Effector memory CD4-positive, alpha-beta T cell (primary cell): Measurements from ENCODE around the gene RSKR.

ENCODE experiments used
- DNase-seq, 3 donors: peaks; one replicate each; pipeline ENCODE4 v3.0.0-alpha.2; 2020
- H3K27ac ChIP-seq: 2 replicates; pipeline ENCODE4 v1.7.0; 2013; ENCODE audit warnings: mild to moderate bottlenecking, low read length, moderate library complexity; ENCODE audit not compliant: insufficient read depth, poor library complexity, severe bottlenecking
- H3K27me3 ChIP-seq: replicated peaks from 2 replicates; pipeline ENCODE4 v1.7.0; 2013; ENCODE audit warnings: mild to moderate bottlenecking, low read length; ENCODE audit not compliant: insufficient read depth, control insufficient read depth, poor library complexity, severe bottlenecking
- H3K36me3 ChIP-seq: 2 replicates; pipeline ENCODE4 v1.7.0; 2013; ENCODE audit warnings: mild to moderate bottlenecking, low read length, moderate library complexity; ENCODE audit not compliant: control insufficient read depth, insufficient read depth
- H3K4me1 ChIP-seq: 2 replicates; pipeline ENCODE4 v1.7.0; 2013; ENCODE audit warnings: low read length, mild to moderate bottlenecking; ENCODE audit not compliant: control insufficient read depth, insufficient read depth, poor library complexity, severe bottlenecking
- H3K4me3 ChIP-seq: 2 replicates; pipeline ENCODE4 v1.7.0; 2013; ENCODE audit warnings: low read length, low read depth, mild to moderate bottlenecking; ENCODE audit not compliant: insufficient read depth, poor library complexity, severe bottlenecking
- H3K9me3 ChIP-seq: 2 replicates; pipeline ENCODE4 v1.7.0; 2013; ENCODE audit warnings: mild to moderate bottlenecking, low read length, moderate library complexity; ENCODE audit not compliant: control insufficient read depth

RSKR gene

DNA sequence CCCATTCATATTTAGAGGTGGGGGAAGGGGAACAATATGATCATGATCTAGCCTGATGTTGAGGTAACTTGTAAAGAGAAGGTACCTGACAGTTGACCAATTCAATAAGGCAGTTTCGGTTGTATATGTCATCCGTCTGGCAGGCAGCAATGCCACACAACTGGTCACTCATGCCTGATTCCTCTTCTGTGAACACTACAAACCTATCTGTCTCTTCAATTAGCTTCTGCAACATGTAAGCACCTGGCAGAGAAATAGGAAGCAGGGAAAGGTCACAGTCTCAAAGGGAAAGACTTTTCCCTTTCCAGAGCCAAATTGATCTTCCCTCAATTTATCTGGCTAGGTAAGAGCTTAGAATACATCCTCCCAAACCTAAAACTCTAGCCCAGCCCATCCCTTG is 10.2 kb upstream of the RSKR start:
- Histone ChIP-seq H3K36me3 (peaks cover 63% of the 10 kb centered on the region), H3K27ac (no peak overlapping the region), H3K4me1 (no peaks in the 10 kb centered on the region), H3K9me3 (no peaks in the 10 kb centered on the region), H3K27me3 (no peaks in the 10 kb centered on the region), H3K4me3 (no peak overlapping the region)
- no peak for DNase-seq

DNA sequence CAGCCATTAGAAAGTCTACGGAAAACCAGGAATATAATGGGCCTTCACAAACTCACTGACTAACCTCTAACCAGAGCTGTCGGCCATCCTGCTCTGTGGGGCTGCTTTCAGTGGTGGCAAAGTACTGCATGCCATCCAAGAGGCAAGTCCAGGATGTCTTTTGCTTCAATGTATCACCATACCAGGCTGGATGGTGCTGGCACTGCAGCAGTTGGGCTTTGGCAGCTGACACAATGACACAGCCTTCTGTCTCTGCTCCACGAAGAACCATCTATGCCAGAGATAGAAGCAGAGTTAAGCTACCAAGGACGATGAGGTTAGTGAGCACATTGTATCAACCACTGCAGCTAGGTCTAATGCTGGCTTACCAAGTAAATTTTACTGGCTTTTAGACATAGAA is 9.7 kb upstream of the RSKR start:
- H3K4me3 ChIP-seq: no peak overlapping the region
- no peaks in the 10 kb centered on the region for H3K4me1 ChIP-seq
- H3K27me3 ChIP-seq: no peaks in the 10 kb centered on the region
- H3K36me3 ChIP-seq: peaks cover 68% of the 10 kb centered on the region
- no peak overlapping the region for H3K27ac ChIP-seq
- H3K9me3 ChIP-seq: no peaks in the 10 kb centered on the region
- DNase-seq: no peak

DNA sequence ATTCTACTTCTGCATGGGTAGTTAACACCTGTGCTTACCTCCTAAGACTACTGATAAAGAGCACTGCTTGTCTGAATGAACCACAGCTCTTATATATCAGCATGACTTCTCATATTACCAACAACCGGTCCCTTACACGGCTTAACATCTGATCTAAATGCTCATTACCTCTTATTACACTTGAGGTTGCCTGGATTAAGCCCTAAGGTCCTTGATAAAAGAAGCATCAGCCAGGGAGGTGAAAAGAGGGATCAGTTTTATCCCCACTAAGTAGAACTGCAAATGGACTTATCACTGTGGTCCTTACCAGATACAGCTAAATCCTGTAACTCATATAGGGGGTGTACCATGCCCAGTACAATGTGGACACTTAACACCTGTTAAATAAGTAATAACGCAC is 8.2 kb upstream of the RSKR start:
- Histone ChIP-seq H3K4me1 (no peaks in the 10 kb centered on the region), H3K27ac (no peak overlapping the region), H3K4me3 (no peak overlapping the region), H3K36me3 (peaks cover 67% of the 10 kb centered on the region), H3K9me3 (no peaks in the 10 kb centered on the region), H3K27me3 (no peaks in the 10 kb centered on the region)
- no peak for DNase-seq

DNA sequence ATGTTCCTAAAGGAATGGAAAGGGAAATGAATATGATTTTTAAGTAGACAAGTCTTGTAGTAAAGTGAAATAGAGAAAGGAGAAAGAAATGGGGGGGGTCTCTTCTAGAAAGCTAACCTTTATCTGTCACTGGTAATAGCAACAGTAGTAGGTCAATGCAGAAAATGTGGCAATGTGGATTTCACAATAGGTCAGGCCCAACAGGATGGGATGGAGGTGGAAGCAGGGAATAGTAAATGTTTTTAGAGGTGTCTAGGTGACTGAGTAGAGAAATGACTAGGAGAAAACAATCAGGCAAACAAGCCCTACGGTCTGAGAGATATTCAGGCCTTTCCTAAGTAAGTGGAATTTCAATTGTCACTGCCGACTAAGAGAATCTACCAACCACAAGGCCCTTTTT is 6.0 kb upstream of the RSKR start:
- H3K36me3 ChIP-seq: peaks cover 84% of the 10 kb centered on the region
- H3K4me3 ChIP-seq: no peak overlapping the region
- no peaks in the 10 kb centered on the region for H3K4me1 ChIP-seq
- no peak for DNase-seq
- no peak overlapping the region for H3K27ac ChIP-seq
- no peaks in the 10 kb centered on the region for H3K27me3 ChIP-seq
- H3K9me3 ChIP-seq: no peaks in the 10 kb centered on the region

DNA sequence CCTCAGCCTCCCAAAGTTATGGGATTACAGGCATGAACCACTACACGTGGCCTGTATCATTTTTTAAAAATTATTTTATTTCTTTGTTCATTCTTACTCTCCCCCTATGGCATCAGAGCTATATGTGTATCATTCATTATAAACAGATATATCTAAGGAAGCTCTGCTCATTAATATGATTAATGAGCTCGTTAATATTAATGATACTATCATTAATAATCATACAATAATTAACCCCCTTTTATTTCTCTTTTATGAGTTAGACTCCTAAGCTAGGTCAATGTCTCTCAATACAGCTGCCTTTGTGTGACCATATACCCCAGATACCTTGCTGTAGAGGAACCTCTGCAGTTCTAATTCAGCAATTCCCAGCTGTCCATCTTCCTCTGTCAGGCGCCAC is 4.5 kb upstream of the RSKR start:
- no peaks in the 10 kb centered on the region for H3K4me1 ChIP-seq
- no peak overlapping the region for H3K4me3 ChIP-seq
- peaks cover 85% of the 10 kb centered on the region for H3K36me3 ChIP-seq
- no peak overlapping the region for H3K27ac ChIP-seq
- H3K27me3 ChIP-seq: no peaks in the 10 kb centered on the region
- no peaks in the 10 kb centered on the region for H3K9me3 ChIP-seq
- DNase-seq: no peak

DNA sequence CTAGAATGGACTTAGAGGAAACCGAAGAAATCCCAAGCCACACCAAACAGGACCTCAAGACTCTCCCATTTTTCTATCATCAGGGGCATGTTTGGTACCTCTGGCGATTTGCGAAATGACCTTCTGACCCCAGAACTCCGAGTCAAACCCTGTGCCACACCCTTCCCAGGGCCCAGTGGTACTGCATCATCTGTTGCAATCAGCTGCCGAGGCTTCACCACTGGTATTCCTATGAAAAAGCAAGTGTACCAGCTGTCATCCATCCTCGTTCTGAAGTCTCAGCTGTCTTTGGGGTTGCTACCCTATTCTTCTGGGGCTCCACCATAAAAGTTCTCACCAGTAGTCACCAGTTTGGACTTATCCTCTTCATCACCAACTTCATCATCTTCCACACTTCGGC is 2.3 kb upstream of the RSKR start:
- H3K9me3 ChIP-seq: no peaks in the 10 kb centered on the region
- H3K4me3 ChIP-seq: no peak overlapping the region
- no peak overlapping the region for H3K27ac ChIP-seq
- DNase-seq: no peak
- no peaks in the 10 kb centered on the region for H3K4me1 ChIP-seq
- H3K27me3 ChIP-seq: no peaks in the 10 kb centered on the region
- peaks cover 70% of the 10 kb centered on the region for H3K36me3 ChIP-seq

DNA sequence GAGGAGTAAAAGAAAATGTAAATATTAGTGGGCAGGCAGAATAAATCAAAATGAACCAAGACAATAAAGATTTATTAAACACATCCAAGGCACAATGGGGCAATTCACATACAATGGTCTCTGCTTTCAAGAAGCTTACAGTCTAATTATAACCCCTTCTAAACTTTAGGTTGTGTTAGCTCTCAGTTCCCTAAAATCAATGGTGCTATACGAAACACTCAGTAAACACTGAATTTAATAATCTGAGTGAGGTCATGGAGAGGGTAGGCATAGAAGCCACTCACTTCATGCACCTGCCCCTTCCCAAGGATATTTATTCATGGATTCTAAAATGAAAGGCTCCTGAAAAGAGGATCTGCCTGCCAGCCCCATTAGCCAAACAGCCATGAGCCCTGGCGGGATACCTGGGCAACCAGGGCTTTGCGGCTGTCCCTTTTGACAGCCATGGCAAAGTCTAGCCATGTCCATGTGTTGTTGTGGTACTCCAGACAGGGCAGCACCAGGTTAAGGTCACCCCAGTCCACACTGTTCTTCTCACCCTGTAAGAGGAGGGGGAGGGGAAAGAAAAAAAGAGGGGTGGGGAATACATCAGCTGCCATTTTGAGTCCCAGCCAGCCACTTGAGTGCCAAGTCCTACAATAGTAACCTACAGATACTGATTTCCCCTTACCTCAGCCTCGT is 1.4 kb upstream of the RSKR start:
- DNase-seq: no peak
- H3K4me3 ChIP-seq: no peak overlapping the region
- no peaks in the 10 kb centered on the region for H3K4me1 ChIP-seq
- H3K27ac ChIP-seq: no peak overlapping the region
- H3K27me3 ChIP-seq: no peaks in the 10 kb centered on the region
- H3K36me3 ChIP-seq: peaks cover 64% of the 10 kb centered on the region
- H3K9me3 ChIP-seq: no peaks in the 10 kb centered on the region

DNA sequence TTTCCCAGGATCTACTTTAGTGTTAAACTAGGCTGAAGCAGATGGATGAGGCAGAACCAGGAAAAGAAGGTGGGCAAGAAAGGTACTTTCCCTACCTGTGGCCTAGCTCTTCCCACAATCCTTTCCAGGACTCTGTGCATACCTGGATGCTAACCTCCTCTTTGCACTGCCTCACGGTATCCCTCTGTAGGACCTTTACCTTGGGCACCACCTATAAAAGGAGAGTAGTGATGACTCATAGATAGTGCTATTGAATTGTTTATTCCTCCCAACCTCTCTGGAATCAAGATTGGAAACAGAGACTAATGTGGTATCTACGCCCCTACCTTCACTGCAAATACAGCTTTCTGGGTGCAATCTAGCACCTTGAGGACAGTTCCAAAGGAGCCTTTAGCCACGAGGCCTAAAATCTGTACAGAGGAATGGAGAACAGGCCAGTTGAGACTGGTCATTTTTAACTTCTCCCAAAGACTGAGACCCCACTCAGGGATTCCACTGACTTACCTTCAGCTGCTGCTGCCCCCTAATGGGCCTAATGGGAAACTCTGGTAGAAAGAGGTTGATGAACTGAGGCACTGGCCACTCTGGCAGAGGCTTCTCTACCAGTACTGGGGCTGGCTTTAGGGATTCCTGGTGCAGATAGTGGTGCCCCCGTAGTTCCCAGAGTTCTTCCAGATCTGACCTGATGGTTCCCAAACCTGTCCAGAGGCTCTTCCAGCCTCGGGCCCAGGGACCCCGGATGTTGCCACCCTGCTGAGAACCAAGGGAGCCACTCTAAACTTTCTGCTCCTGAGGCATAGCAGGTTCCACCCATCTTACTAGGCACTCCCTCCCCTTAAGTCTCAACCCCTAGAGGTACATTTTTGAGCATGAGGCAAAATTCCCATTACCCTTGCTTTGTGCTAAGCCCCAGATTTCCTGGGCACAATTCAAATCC is 781 bp downstream of the RSKR start:
- peaks cover 42% of the 10 kb centered on the region for H3K36me3 ChIP-seq

DNA sequence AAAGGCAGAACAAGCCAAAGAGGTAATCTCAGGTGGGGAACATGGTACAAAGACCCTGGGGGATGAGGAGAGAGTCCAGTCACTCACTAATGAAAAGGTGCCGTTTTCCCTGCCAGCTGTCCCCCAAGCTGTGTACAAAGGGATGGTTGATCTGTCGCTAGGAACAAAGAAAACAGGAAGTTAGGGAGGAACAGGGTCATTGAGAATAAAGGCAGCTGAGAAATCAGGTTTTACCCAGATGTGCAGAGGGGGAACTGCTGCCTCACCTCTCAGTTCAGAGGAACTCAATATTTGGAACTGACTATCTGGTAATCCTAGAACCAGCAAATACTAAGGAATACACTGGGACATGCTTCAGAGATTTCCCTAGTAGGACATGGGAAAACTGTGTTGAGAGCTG is 1.5 kb downstream of the RSKR start:
- Histone ChIP-seq H3K36me3 (peaks cover 40% of the 10 kb centered on the region), H3K4me3 (no peak overlapping the region), H3K27ac (no peak overlapping the region), H3K9me3 (no peaks in the 10 kb centered on the region), H3K4me1 (no peaks in the 10 kb centered on the region), H3K27me3 (no peaks in the 10 kb centered on the region)
- no peak for DNase-seq

More for the DNA sequence above, 781 bp downstream of the RSKR start:
- H3K4me3 ChIP-seq: no peak overlapping the region
- H3K27ac ChIP-seq: no peak overlapping the region
- H3K27me3 ChIP-seq: no peaks in the 10 kb centered on the region
- peak in 2 of 3 donors; percentile 4 to 24 for DNase-seq
- H3K9me3 ChIP-seq: no peaks in the 10 kb centered on the region
- no peaks in the 10 kb centered on the region for H3K4me1 ChIP-seq

DNA sequence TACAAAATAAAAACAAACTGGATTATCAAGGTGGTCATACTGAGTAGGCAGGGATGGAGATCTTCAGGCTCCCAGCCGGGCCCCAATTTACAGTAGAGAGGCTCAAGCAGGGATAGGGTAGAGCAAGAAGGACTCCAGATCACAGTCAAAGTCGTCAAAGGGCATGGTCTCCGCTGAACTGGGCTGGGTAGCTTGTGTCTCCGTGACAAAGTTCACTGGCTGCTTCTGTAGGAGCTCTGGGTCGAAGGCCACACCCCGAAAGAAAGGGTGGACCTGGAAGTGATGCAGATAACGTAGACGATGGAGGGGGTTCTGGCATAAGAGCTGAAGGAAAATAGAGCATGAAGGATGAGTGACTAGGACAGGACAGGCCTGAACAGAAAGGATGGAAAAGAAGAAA is 3.6 kb downstream of the RSKR start:
- Histone ChIP-seq H3K9me3 (no peaks in the 10 kb centered on the region), H3K4me3 (no peak overlapping the region), H3K4me1 (no peaks in the 10 kb centered on the region), H3K27ac (no peak overlapping the region), H3K36me3 (peaks cover 19% of the 10 kb centered on the region), H3K27me3 (no peaks in the 10 kb centered on the region)
- DNase-seq: no peak
